GM12873 (cell line): ENCODE measurements around the gene ZNF862.

Source experiments
- CTCF ChIP-seq: IDR thresholded peaks from 2 replicates; pipeline ENCODE4 v1.5.1; 2012; ENCODE audit warnings: low read depth, mild to moderate bottlenecking, moderate library complexity, low read length, control low read depth; ENCODE audit not compliant: insufficient read depth; ENCODE audit errors: missing control alignments

Gene ZNF862

GRCh38 chr7:149850716-149851115, 12.5 kb downstream of the ZNF862 start:
- no peak for TF ChIP-seq CTCF

- TF ChIP-seq CTCF: no peak
Measured at GRCh38 chr7:149851449-149851848, 13.3 kb downstream of the ZNF862 start.

GRCh38 chr7:149853157-149853556, 15.0 kb downstream of the ZNF862 start:
- no peak for TF ChIP-seq CTCF

GRCh38 chr7:149854611-149855360, 16.6 kb downstream of the ZNF862 start:
- TF ChIP-seq CTCF: no peak

- no peak for TF ChIP-seq CTCF
Measured at GRCh38 chr7:149855361-149856305, 17.5 kb downstream of the ZNF862 start.

- TF ChIP-seq CTCF: no peak
Measured at GRCh38 chr7:149856583-149856982, 18.4 kb downstream of the ZNF862 start.

- TF ChIP-seq CTCF: no peak
Measured at GRCh38 chr7:149859369-149859768, 21.2 kb downstream of the ZNF862 start.
